VCaP (cell line): ENCODE data around the gene EPB41.

ENCODE experiments used
- H3K27ac ChIP-seq: fragments of 450-650 bp; 2 replicates; pipeline ENCODE4 v1.5.1; 2017
- TF ChIP-seq, protein P1 (sequence below): fragments of 450-650 bp; conservative IDR thresholded peaks from 2 replicates; pipeline ENCODE4 v1.5.1; 2017; ENCODE audit warnings: mild to moderate bottlenecking, moderate library complexity

EPB41 gene

DNA sequence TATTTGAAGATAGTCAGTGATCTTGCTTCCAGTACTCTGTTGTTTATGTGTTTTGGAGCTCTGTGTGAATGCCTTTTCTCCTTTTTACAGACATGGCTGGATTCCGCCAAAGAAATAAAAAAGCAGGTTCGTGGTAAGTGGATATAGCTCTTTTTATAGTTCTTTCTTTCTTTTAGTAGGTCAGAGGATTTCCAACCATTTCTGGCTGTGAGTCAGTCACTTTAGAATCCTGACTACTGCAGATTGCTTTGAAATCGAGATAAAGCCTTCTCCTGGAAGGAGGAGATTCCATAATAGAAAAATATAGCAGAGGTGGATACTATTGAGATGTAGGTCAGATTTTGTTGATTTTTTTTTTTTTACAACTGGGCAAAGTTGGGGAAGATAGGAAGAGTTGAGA lies 97.4 kb downstream of the EPB41 start:
- TF ChIP-seq, protein P1, sequence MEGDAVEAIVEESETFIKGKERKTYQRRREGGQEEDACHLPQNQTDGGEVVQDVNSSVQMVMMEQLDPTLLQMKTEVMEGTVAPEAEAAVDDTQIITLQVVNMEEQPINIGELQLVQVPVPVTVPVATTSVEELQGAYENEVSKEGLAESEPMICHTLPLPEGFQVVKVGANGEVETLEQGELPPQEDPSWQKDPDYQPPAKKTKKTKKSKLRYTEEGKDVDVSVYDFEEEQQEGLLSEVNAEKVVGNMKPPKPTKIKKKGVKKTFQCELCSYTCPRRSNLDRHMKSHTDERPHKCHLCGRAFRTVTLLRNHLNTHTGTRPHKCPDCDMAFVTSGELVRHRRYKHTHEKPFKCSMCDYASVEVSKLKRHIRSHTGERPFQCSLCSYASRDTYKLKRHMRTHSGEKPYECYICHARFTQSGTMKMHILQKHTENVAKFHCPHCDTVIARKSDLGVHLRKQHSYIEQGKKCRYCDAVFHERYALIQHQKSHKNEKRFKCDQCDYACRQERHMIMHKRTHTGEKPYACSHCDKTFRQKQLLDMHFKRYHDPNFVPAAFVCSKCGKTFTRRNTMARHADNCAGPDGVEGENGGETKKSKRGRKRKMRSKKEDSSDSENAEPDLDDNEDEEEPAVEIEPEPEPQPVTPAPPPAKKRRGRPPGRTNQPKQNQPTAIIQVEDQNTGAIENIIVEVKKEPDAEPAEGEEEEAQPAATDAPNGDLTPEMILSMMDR: no peak
- no peak overlapping the region for H3K27ac ChIP-seq

DNA sequence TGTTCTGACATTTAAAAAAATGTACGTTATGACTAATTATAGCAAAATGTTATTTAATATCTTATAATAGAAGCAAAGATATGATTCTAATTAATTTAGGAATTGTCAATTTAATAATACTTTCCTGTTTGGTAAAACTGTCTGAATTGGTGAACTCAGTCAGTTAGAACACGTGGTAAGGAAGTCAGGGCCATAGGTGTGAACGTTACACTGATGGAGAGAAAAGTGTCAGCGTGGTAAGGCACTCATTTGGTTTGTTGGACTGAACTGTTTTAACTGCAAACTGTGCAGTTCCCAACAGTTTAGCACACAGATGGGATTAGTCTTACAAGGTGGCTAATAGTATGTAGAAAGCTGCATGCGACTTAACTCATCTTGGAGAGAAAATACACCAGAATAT lies 102.9 kb downstream of the EPB41 start:
- TF ChIP-seq, protein P1: no peak
- no peak overlapping the region for H3K27ac ChIP-seq

DNA sequence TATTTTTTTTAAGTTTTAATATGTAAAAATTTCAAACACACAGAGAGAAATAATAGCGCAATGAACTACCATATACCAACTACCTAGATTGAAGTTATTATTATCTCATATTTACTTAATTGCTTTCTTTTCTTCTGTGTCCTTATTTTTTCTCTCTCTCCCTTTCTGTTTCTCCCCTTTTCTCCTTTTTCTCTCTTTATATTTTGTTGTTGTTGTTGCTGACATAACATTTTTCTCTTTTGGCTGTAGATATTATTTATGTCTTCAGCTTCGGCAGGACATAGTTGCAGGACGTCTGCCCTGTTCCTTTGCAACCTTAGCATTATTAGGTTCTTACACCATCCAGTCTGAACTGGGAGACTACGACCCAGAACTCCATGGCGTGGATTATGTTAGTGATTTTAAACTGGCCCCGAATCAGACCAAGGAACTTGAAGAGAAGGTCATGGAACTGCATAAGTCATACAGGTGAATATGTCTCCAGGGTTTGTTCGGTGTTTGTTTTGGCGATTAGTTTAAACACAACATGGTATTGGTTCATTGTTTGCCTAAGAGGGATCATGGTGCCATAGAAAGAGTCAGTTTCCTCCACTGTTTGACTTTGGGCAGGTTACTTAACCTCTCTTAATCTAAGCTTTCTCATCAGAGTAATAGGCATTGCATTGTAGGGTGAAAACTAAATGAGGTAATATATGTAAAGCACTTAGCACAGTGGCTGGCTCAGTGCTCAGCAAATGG lies 103.8 kb downstream of the EPB41 start:
- TF ChIP-seq, protein P1: no peak

DNA sequence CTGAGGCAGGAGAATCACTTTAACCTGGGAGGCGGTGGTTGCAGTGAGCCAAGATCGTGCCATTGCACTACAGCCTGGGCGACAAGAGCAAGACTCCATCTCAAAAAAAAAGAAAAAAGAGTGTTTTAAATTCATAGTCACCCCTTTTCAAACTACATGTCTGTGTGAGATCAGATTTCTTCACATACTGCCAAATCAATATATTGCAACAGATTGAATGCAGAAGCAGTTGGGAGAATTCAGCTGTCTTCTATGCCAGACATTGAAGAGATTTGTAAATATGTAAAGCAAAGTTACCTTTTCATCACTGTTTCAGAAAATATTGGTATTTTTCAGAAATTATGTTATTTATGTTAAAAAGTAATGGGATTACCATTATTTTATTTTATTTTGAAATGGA lies 108.3 kb downstream of the EPB41 start:
- no peak overlapping the region for H3K27ac ChIP-seq
- TF ChIP-seq, protein P1: no peak

More for the DNA sequence above, 103.8 kb downstream of the EPB41 start:
- no peak overlapping the region for H3K27ac ChIP-seq

DNA sequence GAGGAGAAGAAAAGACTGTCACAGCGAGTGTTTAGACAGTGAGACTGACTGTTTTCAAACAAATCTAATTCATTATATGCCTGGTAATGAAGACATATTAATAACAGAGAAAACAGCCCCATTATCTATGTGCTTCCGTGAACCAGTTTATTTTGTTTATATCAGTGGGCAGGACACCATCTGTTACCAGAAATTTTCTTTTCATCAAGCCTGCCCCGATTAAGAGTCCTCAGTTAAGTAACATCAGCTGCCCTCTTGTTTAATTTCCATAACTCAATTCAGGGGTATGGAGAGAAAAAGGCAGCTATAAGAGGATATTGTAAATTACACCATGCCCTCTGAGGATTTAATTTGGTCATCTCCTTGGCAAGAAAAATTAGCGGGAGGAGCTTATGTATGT lies 115.3 kb downstream of the EPB41 start:
- TF ChIP-seq, protein P1: no peak

DNA sequence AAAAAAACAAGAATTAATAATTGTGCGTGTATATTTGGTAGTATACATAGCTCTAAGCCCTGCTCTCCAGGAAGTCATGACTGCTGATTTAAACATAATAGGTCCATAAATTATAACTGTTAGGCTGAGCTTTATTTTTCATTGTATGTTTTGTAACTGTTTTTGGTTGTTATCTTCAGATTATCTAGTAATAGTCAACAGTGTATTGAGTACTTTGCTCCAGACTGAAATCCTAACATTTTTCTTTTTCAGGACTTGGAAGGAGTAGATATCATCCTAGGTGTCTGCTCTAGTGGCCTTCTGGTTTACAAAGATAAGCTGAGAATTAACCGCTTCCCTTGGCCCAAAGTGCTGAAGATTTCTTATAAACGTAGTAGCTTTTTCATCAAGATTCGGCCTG lies 118.5 kb downstream of the EPB41 start:
- TF ChIP-seq, protein P1: no peak
- H3K27ac ChIP-seq: peak overlapping the region; percentile 11; the same call in 1 of the 2 replicates

More for the DNA sequence above, 115.3 kb downstream of the EPB41 start:
- no peak overlapping the region for H3K27ac ChIP-seq

DNA sequence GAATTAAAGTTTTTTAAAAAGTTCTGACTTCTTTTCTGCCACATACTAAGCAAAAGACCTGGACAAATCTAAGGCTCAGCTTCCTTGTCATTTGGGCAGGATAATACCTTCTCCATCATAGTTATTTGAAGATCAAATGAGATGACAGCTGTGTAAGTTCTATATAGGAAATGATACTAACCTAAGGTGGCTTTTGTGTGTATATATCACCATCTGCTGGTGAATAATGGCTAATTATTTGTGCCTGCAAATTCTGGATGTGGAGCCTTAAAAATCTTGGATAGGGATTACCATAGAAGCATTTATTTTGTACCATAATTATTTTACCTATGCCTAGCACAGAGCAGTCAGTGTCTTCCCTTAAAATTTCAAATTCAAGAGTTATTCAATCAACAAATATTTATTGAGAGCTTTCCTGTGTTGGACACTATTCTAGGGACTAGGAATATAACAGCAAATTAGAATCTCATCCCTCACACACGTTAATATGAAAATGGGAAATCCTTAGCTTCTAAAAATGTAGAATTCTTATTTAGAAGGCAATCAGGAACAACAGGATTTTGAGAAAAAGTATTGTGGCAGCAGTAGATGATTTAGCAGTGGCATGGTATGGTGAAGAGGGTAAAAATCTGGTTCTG lies 119.6 kb downstream of the EPB41 start:
- TF ChIP-seq, protein P1: peak; percentile 72
- no peak overlapping the region; the same call in 1 of the 2 replicates for H3K27ac ChIP-seq
